Loucy (cell line): ENCODE measurements around the gene SLC5A1.

ENCODE experiments used
- H2AFZ ChIP-seq: fragments of 200-600 bp; sonication (generic); 2 replicates; pipeline ENCODE4 v1.6.0; 2016; ENCODE audit warnings: antibody characterized with exemption, mild to moderate bottlenecking, low read length, moderate library complexity
- H3F3A ChIP-seq: fragments of 200-600 bp; 2 replicates; pipeline ENCODE4 v1.6.0; 2016; ENCODE audit warnings: antibody characterized with exemption, low read depth, mild to moderate bottlenecking
- H3K27me3 ChIP-seq: fragments of 200-600 bp; sonication (generic); 2 replicates; pipeline ENCODE4 v1.6.1; 2014; ENCODE audit warnings: low read length, mild to moderate bottlenecking; ENCODE audit not compliant: insufficient read depth, poor library complexity, severe bottlenecking
- H3K36me3 ChIP-seq: fragments of 200-600 bp; sonication (generic); 2 replicates; pipeline ENCODE4 v1.6.1; 2016; ENCODE audit warnings: low read length; ENCODE audit not compliant: insufficient read depth
- H3K4me1 ChIP-seq: fragments of 200-600 bp; sonication (generic); 2 replicates; pipeline ENCODE4 v1.5.1; 2014; ENCODE audit warnings: low read length, mild to moderate bottlenecking; ENCODE audit not compliant: insufficient read depth, poor library complexity, severe bottlenecking
- H3K4me2 ChIP-seq: fragments of 200-600 bp; sonication (generic); 2 replicates; pipeline ENCODE4 v1.6.0; 2014; ENCODE audit warnings: antibody characterized with exemption, low read length, low read depth, mild to moderate bottlenecking; ENCODE audit not compliant: poor library complexity, severe bottlenecking
- H3K4me3 ChIP-seq: fragments of 200-600 bp; sonication (generic); 2 replicates; pipeline ENCODE4 v1.5.1; 2014; ENCODE audit warnings: low read length, mild to moderate bottlenecking, mixed read lengths; ENCODE audit not compliant: poor library complexity, severe bottlenecking
- H3K79me2 ChIP-seq: fragments of 200-600 bp; sonication (generic); 2 replicates; pipeline ENCODE4 v1.6.1; 2014; ENCODE audit warnings: low read length; ENCODE audit not compliant: insufficient read depth
- H3K9ac ChIP-seq: fragments of 200-600 bp; sonication (generic); 2 replicates; pipeline ENCODE4 v1.6.0; 2014; ENCODE audit warnings: mild to moderate bottlenecking, low read depth, low read length, moderate library complexity; ENCODE audit not compliant: poor library complexity, severe bottlenecking
- H3K9me2 ChIP-seq: fragments of 200-600 bp; sonication (generic); replicated peaks from 2 replicates; pipeline ENCODE4 v1.6.1; 2016; ENCODE audit warnings: low read depth, low read length, mixed read lengths
- H3K9me3 ChIP-seq: fragments of 200-600 bp; sonication (generic); 2 replicates; pipeline ENCODE4 v1.6.1; 2014; ENCODE audit warnings: mild to moderate bottlenecking, antibody characterized with exemption, low read length, low read depth; ENCODE audit not compliant: insufficient read depth
- H4K20me1 ChIP-seq: fragments of 200-600 bp; sonication (generic); 2 replicates; pipeline ENCODE4 v1.6.0; 2014; ENCODE audit warnings: antibody characterized with exemption, low read length, mild to moderate bottlenecking; ENCODE audit not compliant: insufficient read depth, poor library complexity, severe bottlenecking
- CTCF ChIP-seq: fragments of 200-600 bp; sonication (generic); conservative IDR thresholded peaks from 2 replicates; pipeline ENCODE4 v1.5.1; 2014; ENCODE audit warnings: mild to moderate bottlenecking, antibody characterized with exemption, low read length
- EZH2phosphoT487 ChIP-seq: fragments of 200-600 bp; IDR thresholded peaks from 2 replicates; pipeline ENCODE4 v1.6.1; 2018; ENCODE audit warnings: antibody characterized with exemption, mild to moderate bottlenecking, moderate library complexity, borderline replicate concordance

Gene SLC5A1

GRCh38 chr22:32044477-32044876 is 1.4 kb downstream of the SLC5A1 start:
- no peak overlapping the region for H3K4me3 ChIP-seq
- no peaks in the 10 kb centered on the region for H3K27me3 ChIP-seq
- no peaks in the 10 kb centered on the region for H3K4me1 ChIP-seq
- no peaks in the 10 kb centered on the region for H4K20me1 ChIP-seq
- H3K9me2 ChIP-seq = no peaks in the 10 kb centered on the region
- no peak overlapping the region for H2AFZ ChIP-seq
- H3K9ac ChIP-seq = no peak overlapping the region
- H3K36me3 ChIP-seq = no peaks in the 10 kb centered on the region
- no peaks in the 10 kb centered on the region for H3K9me3 ChIP-seq
- H3K79me2 ChIP-seq = no peaks in the 10 kb centered on the region
- H3F3A ChIP-seq = no peaks in the 10 kb centered on the region
- no peak overlapping the region for H3K4me2 ChIP-seq
- TF ChIP-seq CTCF (no peak), EZH2phosphoT487 (no peak)

GRCh38 chr22:32044913-32045312 is 1.9 kb downstream of the SLC5A1 start:
- no peak overlapping the region for H3K9ac ChIP-seq
- no peak overlapping the region for H3K4me2 ChIP-seq
- no peaks in the 10 kb centered on the region for H3K36me3 ChIP-seq
- H3K27me3 ChIP-seq = no peaks in the 10 kb centered on the region
- no peaks in the 10 kb centered on the region for H3F3A ChIP-seq
- H3K4me3 ChIP-seq = no peak overlapping the region
- H2AFZ ChIP-seq = no peak overlapping the region
- no peaks in the 10 kb centered on the region for H4K20me1 ChIP-seq
- TF ChIP-seq EZH2phosphoT487 (no peak), CTCF (no peak)
- no peaks in the 10 kb centered on the region for H3K79me2 ChIP-seq
- H3K4me1 ChIP-seq = no peaks in the 10 kb centered on the region
- no peaks in the 10 kb centered on the region for H3K9me2 ChIP-seq
- H3K9me3 ChIP-seq = no peaks in the 10 kb centered on the region

GRCh38 chr22:32048069-32048468 is 5.0 kb downstream of the SLC5A1 start:
- H3K27me3 ChIP-seq = no peaks in the 10 kb centered on the region
- H3K9me2 ChIP-seq = no peaks in the 10 kb centered on the region
- H3K36me3 ChIP-seq = no peaks in the 10 kb centered on the region
- H2AFZ ChIP-seq = no peak overlapping the region
- H3K4me3 ChIP-seq = no peak overlapping the region
- no peaks in the 10 kb centered on the region for H3K79me2 ChIP-seq
- H4K20me1 ChIP-seq = no peaks in the 10 kb centered on the region
- H3K9me3 ChIP-seq = no peaks in the 10 kb centered on the region
- peaks cover 4% of the 10 kb centered on the region for H3K4me1 ChIP-seq
- H3K9ac ChIP-seq = no peak overlapping the region
- no peaks in the 10 kb centered on the region for H3F3A ChIP-seq
- no peak overlapping the region for H3K4me2 ChIP-seq
- no peak for TF ChIP-seq CTCF
- no peak for TF ChIP-seq EZH2phosphoT487
